Esophagus muscularis mucosa (tissue), 4 donors: ENCODE data around the gene CC2D2B. TPM values are rescaled to one million over a fixed set of nuclear protein-coding genes. Genes with fewer than 3 reads are reported as not detected.
"Not testable (repeated sequence)": the region's sequence is repeated elsewhere in the genome, so short reads cannot be mapped to it uniquely, and the experiment has no call there.

Experiments used
- DNase-seq: peaks from one replicate; pipeline ENCODE4 v3.0.0-alpha.2; 2017; ENCODE audit errors: extremely low spot score
- H3K27ac ChIP-seq, 4 donors: fragments of 200-600 bp; sonication (generic); replicated peaks in 1 of 4; 1 replicate in 3 of 4; 2 replicates in 1 of 4; pipeline ENCODE4 v1.5.1; 2016 to 2019; ENCODE audit warnings: mild to moderate bottlenecking in 1 of 4
- H3K27me3 ChIP-seq, 4 donors: fragments of 200-600 bp; sonication (generic); one replicate each; pipeline versions ENCODE4 v1.5.1 to v1.6.0; 2016 to 2019
- H3K36me3 ChIP-seq, 4 donors: fragments of 200-600 bp; sonication (generic); one replicate each; pipeline ENCODE4 v1.5.1; 2016 to 2019
- H3K4me1 ChIP-seq, 4 donors: fragments of 200-600 bp; sonication (generic); one replicate each; pipeline ENCODE4 v1.5.1; 2016 to 2019
- H3K4me3 ChIP-seq, 4 donors: fragments of 200-600 bp; sonication (generic); 1 replicate in 2 of 4; 2 replicates in 2 of 4; pipeline ENCODE4 v1.5.1; 2016 to 2019; ENCODE audit warnings: mild to moderate bottlenecking in 4 of 4, moderate library complexity in 1 of 4
- H3K9me3 ChIP-seq, 4 donors: fragments of 200-600 bp; sonication (generic); 1 replicate in 3 of 4; 2 replicates in 1 of 4; pipeline ENCODE4 v1.5.1; 2016 to 2019
- CTCF ChIP-seq, 3 experiments: fragments of 200-600 bp in 2 of 3; fragments of 450-650 bp in 1 of 3; sonication (generic) in 2 of 3; IDR thresholded peaks; one replicate each; pipeline ENCODE4 v1.5.1; 2017 to 2019; ENCODE audit warnings: antibody characterized with exemption in 3 of 3, mild to moderate bottlenecking in 2 of 3, moderate library complexity in 1 of 3
- EP300 ChIP-seq: sonication (generic); formaldehyde crosslinking; IDR thresholded peaks from one replicate; pipeline ENCODE4 v1.6.1; 2017; ENCODE audit warnings: antibody characterized with exemption
- POLR2A ChIP-seq: fragments of 450-650 bp; IDR thresholded peaks from one replicate; pipeline ENCODE4 v1.6.1; 2017; ENCODE audit warnings: antibody characterized with exemption, moderate library complexity, mild to moderate bottlenecking, low read depth
- POLR2AphosphoS5 ChIP-seq, 2 donors: sonication (generic); formaldehyde crosslinking; IDR thresholded peaks; one replicate each; pipeline ENCODE4 v1.6.1; 2017; ENCODE audit warnings: antibody characterized with exemption in 2 of 2
- WGBS: methylation state at CpG from one replicate; pipeline ENCODE4 v1.1.5; 2018; 5-methylcytosine and 5-hydroxymethylcytosine counted together
- intact Hi-C: fragments of 100-400 bp; cut with DNase I; formaldehyde crosslinking; loops from one replicate; pipeline ENCODE4 v1.15.1; 2023
- total RNA-seq, 4 donors: library from RNA; depleted of rRNA; stranded (reverse); fragments of >200 nt; gene quantifications; one replicate each; pipeline versions ENCODE4 v1.1.0 to v1.2.1, GENCODE V29; 2016

Gene CC2D2B
- total RNA-seq, 4 donors from 2014 or later: 1.2 to 2.9 (median 1.8) TPM

GRCh38 chr10:96044736-96045135 lies 137.0 kb downstream of the CC2D2B start:
- Histone ChIP-seq H3K4me1 (peaks cover 19 to 25% (median 22%) of the 10 kb centered on the region in 4 donors), H3K27ac (peak overlapping the region; percentile 84 to 94 (median 92)), H3K9me3 (no peaks in the 10 kb centered on the region), H3K36me3 (peaks cover 0 to 15% (median 1%) of the 10 kb centered on the region in 4 donors), H3K27me3 (no peaks in the 10 kb centered on the region), H3K4me3 (peak overlapping the region; percentile 73 to 92 (median 82))
- WGBS: 40% methylated on average over 8 of the region's 8 CpGs
- no peak for DNase-seq
- TF ChIP-seq POLR2A (no peak), POLR2AphosphoS5 (IDR thresholded peaks at IDR 0.05) (no peak), CTCF (IDR thresholded peaks at IDR 0.05) (no peak), EP300 (no peak)
- intact Hi-C loops: loop anchor here (5.0 kb wide), 1 partner anchor 48 kb away; no protein-coding TSS in a partner anchor

- Histone ChIP-seq H3K27me3 (no peaks in the 10 kb centered on the region), H3K36me3 (peaks cover 0 to 26% (median 3%) of the 10 kb centered on the region in 4 donors), H3K27ac (no peak overlapping the region), H3K4me3 (no peak overlapping the region), H3K4me1 (peaks cover 19 to 25% (median 22%) of the 10 kb centered on the region in 4 donors), H3K9me3 (no peaks in the 10 kb centered on the region)
- DNase-seq: no peak
- TF ChIP-seq EP300 (no peak), POLR2A (no peak), CTCF (IDR thresholded peaks at IDR 0.05) (no peak), POLR2AphosphoS5 (IDR thresholded peaks at IDR 0.05) (no peak)
- intact Hi-C loops: no loop called here
- 88% methylated on average over 1 of the region's 1 CpG for WGBS
Observed at GRCh38 chr10:96046546-96046945, 138.8 kb downstream of the CC2D2B start.

- Histone ChIP-seq H3K4me3 (no peak overlapping the region), H3K27ac (no peak overlapping the region), H3K4me1 (peaks cover 19 to 25% (median 22%) of the 10 kb centered on the region in 4 donors), H3K9me3 (no peaks in the 10 kb centered on the region), H3K27me3 (no peaks in the 10 kb centered on the region), H3K36me3 (peaks cover 0 to 26% (median 3%) of the 10 kb centered on the region in 4 donors)
- no peak for DNase-seq
- intact Hi-C loops: no loop called here
- 90% methylated on average over 4 of the region's 4 CpGs for WGBS
- TF ChIP-seq EP300: no peak
- no peak for TF ChIP-seq CTCF (IDR thresholded peaks at IDR 0.05)
- no peak for TF ChIP-seq POLR2AphosphoS5 (IDR thresholded peaks at IDR 0.05)
- no peak for TF ChIP-seq POLR2A
Observed at GRCh38 chr10:96047004-96047649, 139.4 kb downstream of the CC2D2B start.

GRCh38 chr10:96047925-96048324 lies 140.2 kb downstream of the CC2D2B start:
- WGBS: 98% methylated on average over 3 of the region's 3 CpGs
- H3K27me3 ChIP-seq, H3K27ac ChIP-seq, H3K4me3 ChIP-seq, intact Hi-C loops, DNase-seq, H3K9me3 ChIP-seq: not testable (repeated sequence)
- Histone ChIP-seq H3K36me3 (peaks cover 0 to 30% (median 3%) of the 10 kb centered on the region in 4 donors), H3K4me1 (peaks cover 14 to 22% (median 16%) of the 10 kb centered on the region in 4 donors)

GRCh38 chr10:96049340-96049739 lies 141.6 kb downstream of the CC2D2B start:
- Histone ChIP-seq H3K27ac (no peak overlapping the region), H3K27me3 (no peaks in the 10 kb centered on the region), H3K36me3 (peaks cover 0 to 30% (median 3%) of the 10 kb centered on the region in 4 donors), H3K4me3 (no peak overlapping the region), H3K9me3 (no peaks in the 10 kb centered on the region), H3K4me1 (peaks cover 10 to 19% (median 13%) of the 10 kb centered on the region in 4 donors)
- no peak for TF ChIP-seq POLR2A
- TF ChIP-seq POLR2AphosphoS5 (IDR thresholded peaks at IDR 0.05): no peak
- no peak for TF ChIP-seq EP300
- TF ChIP-seq CTCF (IDR thresholded peaks at IDR 0.05): no peak
- intact Hi-C loops: no loop called here
- no peak for DNase-seq
- 91% methylated on average over 2 of the region's 2 CpGs for WGBS
